ENCODE results near the gene ARAP3.
"Not testable (repeated sequence)": the region's sequence is repeated elsewhere in the genome, so short reads cannot be mapped to it uniquely, and the experiment has no call there.

ARAP3 gene

GRCh38 chr5:141611289-141611688, 70.7 kb downstream of the ARAP3 start:
- DNase-seq: no peak

GRCh38 chr5:141609921-141610320, 72.1 kb downstream of the ARAP3 start:
- DNase-seq: not testable (repeated sequence)

- DNase-seq: no peak
Measured at GRCh38 chr5:141609044-141609443, 73.0 kb downstream of the ARAP3 start.

- DNase-seq: no peak
Measured at GRCh38 chr5:141608557-141608956, 73.5 kb downstream of the ARAP3 start.

- no peak for DNase-seq
Measured at GRCh38 chr5:141608046-141608445, 74.0 kb downstream of the ARAP3 start.

GRCh38 chr5:141605523-141606277, 76.3 kb downstream of the ARAP3 start:
- peak; percentile 98 for DNase-seq

GRCh38 chr5:141603923-141604717, 77.9 kb downstream of the ARAP3 start:
- DNase-seq: peak; percentile 80
